Neural cell (in vitro differentiated cells): ENCODE measurements around the gene ZFPM1. TPM values are rescaled to one million over a fixed set of nuclear protein-coding genes. Genes with fewer than 3 reads are reported as not detected.

Source experiments
- H2AFZ ChIP-seq: fragments of 200-600, 300-800 bp; sonication (generic), shearing (Covaris generic); 2 replicates; pipeline ENCODE4 v1.6.0; 2014; ENCODE audit warnings: low read depth, mild to moderate bottlenecking, antibody characterized with exemption, low read length, moderate library complexity
- H3F3A ChIP-seq: fragments of 200-600 bp; shearing (Covaris generic); 2 replicates; pipeline ENCODE4 v1.6.1; 2016; ENCODE audit warnings: mild to moderate bottlenecking, moderate library complexity, mixed read lengths, antibody characterized with exemption, low read length; ENCODE audit not compliant: insufficient read depth, poor library complexity, severe bottlenecking
- H3K27ac ChIP-seq: fragments of 200-600, 300-800 bp; sonication (generic), shearing (Covaris generic); 2 replicates; pipeline ENCODE4 v1.5.1; 2014; ENCODE audit warnings: mild to moderate bottlenecking, low read length, moderate library complexity
- H3K27me3 ChIP-seq: fragments of 300-800, 200-600 bp; sonication (generic), shearing (Covaris generic); 2 replicates; pipeline ENCODE4 v1.6.0; 2014; ENCODE audit warnings: mild to moderate bottlenecking, low read depth, low read length, moderate library complexity; ENCODE audit not compliant: insufficient read depth
- H3K36me3 ChIP-seq: fragments of 300-800, 200-600 bp; sonication (generic), shearing (Covaris generic); 2 replicates; pipeline ENCODE4 v1.5.1; 2014; ENCODE audit warnings: mild to moderate bottlenecking, antibody characterized with exemption, low read length, moderate library complexity; ENCODE audit not compliant: insufficient read depth
- H3K4me2 ChIP-seq: fragments of 300-800, 200-600 bp; sonication (generic), shearing (Covaris generic); 2 replicates; pipeline ENCODE4 v1.6.0; 2014; ENCODE audit warnings: mild to moderate bottlenecking, low read length
- H3K4me3 ChIP-seq: fragments of 300-800, 200-600 bp; sonication (generic), shearing (Covaris generic); 2 replicates; pipeline ENCODE4 v1.5.1; 2014; ENCODE audit warnings: mild to moderate bottlenecking, low read length, moderate library complexity
- H3K79me2 ChIP-seq: fragments of 200-600 bp; shearing (Covaris generic); replicated peaks from 2 replicates; pipeline ENCODE4 v1.6.0; 2014; ENCODE audit warnings: mild to moderate bottlenecking, low read length, moderate library complexity; ENCODE audit not compliant: insufficient read depth
- H3K9ac ChIP-seq: fragments of 300-800, 200-600 bp; sonication (generic), shearing (Covaris generic); 2 replicates; pipeline ENCODE4 v1.6.1; 2016; ENCODE audit warnings: mild to moderate bottlenecking, low read length, mixed read lengths
- H3K9me2 ChIP-seq: fragments of 200-600 bp; shearing (Covaris generic); 2 replicates; pipeline ENCODE4 v1.6.1; 2016; ENCODE audit warnings: mild to moderate bottlenecking, low read length, mixed read lengths; ENCODE audit not compliant: insufficient read depth
- H3K9me3 ChIP-seq: fragments of 200-600, 300-800 bp; sonication (generic), shearing (Covaris generic); 2 replicates; pipeline ENCODE4 v1.6.1; 2016; ENCODE audit warnings: mild to moderate bottlenecking, mixed run types, low read length, moderate library complexity, mixed read lengths
- H4K20me1 ChIP-seq: fragments of 200-600 bp; shearing (Covaris generic); 2 replicates; pipeline ENCODE4 v1.6.1; 2016; ENCODE audit warnings: mild to moderate bottlenecking, mixed run types; ENCODE audit not compliant: insufficient read depth
- CTCF ChIP-seq: fragments of 450-650 bp; IDR thresholded peaks from 2 replicates; pipeline ENCODE4 v1.5.1; 2014; ENCODE audit warnings: antibody characterized with exemption, mild to moderate bottlenecking, moderate library complexity; ENCODE audit not compliant: poor library complexity, severe bottlenecking
- EP300 ChIP-seq: fragments of 450-650 bp; conservative IDR thresholded peaks from 2 replicates; pipeline ENCODE4 v1.6.1; 2014; ENCODE audit warnings: antibody characterized with exemption, mild to moderate bottlenecking, moderate library complexity; ENCODE audit not compliant: poor library complexity, severe bottlenecking
- EZH2 ChIP-seq: fragments of 200-600, 300-800 bp; shearing (Covaris generic), sonication (generic); IDR thresholded peaks from 2 replicates; pipeline ENCODE4 v1.6.1; 2014; ENCODE audit warnings: antibody characterized with exemption, low read length, borderline replicate concordance, mild to moderate bottlenecking; ENCODE audit not compliant: insufficient read depth, poor library complexity, severe bottlenecking
- MXI1 ChIP-seq: fragments of 450-650 bp; conservative IDR thresholded peaks from 2 replicates; pipeline ENCODE4 v1.6.1; 2014; ENCODE audit warnings: antibody characterized with exemption, mild to moderate bottlenecking; ENCODE audit not compliant: poor library complexity, severe bottlenecking
- POLR2AphosphoS5 ChIP-seq: IDR thresholded peaks from 2 replicates; pipeline ENCODE4 v1.6.1; 2012
- RAD21 ChIP-seq: fragments of 450-650 bp; conservative IDR thresholded peaks from 2 replicates; pipeline ENCODE4 v1.6.1; 2014; ENCODE audit warnings: antibody characterized with exemption, mild to moderate bottlenecking, moderate library complexity
- REST ChIP-seq: IDR thresholded peaks from 2 replicates; pipeline ENCODE4 v1.6.1; 2012; ENCODE audit warnings: borderline replicate concordance
- TAF1 ChIP-seq: IDR thresholded peaks from 2 replicates; pipeline ENCODE4 v1.6.1; 2012; ENCODE audit warnings: low read depth
- polyA plus RNA-seq: library from polyadenylated mRNA; depleted of rRNA; stranded (reverse); fragments of >200 nt; gene quantifications from 2 replicates; pipeline ENCODE4 v1.2.3, GENCODE V29; 2014

Gene ZFPM1
- polyA plus RNA-seq, 1 donor from 2014 or later: 0.41 TPM

DNA sequence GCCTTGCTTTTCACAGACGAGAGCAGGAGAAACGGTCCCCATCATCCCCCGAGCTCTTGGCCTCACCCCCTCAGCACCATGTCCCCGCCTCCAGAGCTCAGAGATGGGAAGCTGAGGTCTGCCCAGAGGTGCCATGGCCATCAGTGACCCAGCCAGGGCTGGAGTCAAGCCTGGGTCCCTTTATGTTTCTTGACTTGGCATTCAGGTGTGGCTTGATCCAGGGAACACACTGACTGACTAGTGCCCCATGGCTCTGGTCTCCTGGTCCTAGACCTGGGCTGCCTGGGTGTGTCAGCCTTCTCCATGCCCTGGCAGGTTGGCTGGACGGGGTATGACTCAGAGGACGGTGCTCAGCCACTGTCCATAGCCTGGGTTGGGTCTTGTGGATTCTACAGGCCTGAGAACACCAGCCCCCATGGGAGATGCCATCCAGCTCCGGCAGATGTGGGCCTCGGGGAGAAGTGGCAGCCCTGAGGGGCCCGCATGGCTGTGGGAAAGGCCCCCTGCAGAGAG, 54.2 kb downstream of the ZFPM1 start:
- H2AFZ ChIP-seq: no peak overlapping the region
- no peaks in the 10 kb centered on the region for H3K9me3 ChIP-seq
- H3F3A ChIP-seq: no peaks in the 10 kb centered on the region
- TF ChIP-seq REST (no peak), EP300 (no peak), CTCF (no peak), EZH2 (no peak), RAD21 (no peak), MXI1 (no peak), POLR2AphosphoS5 (no peak), TAF1 (no peak)
- H3K27ac ChIP-seq: no peak overlapping the region
- H4K20me1 ChIP-seq: no peaks in the 10 kb centered on the region
- no peak overlapping the region for H3K4me2 ChIP-seq
- H3K9ac ChIP-seq: no peak overlapping the region
- H3K4me3 ChIP-seq: no peak overlapping the region
- no peaks in the 10 kb centered on the region for H3K9me2 ChIP-seq
- H3K79me2 ChIP-seq: no peaks in the 10 kb centered on the region
- H3K27me3 ChIP-seq: no peaks in the 10 kb centered on the region
- H3K36me3 ChIP-seq: no peaks in the 10 kb centered on the region

- TF ChIP-seq MXI1 (no peak), REST (no peak), EZH2 (no peak), RAD21 (no peak), CTCF (no peak), POLR2AphosphoS5 (no peak), TAF1 (no peak)
- H3K79me2 ChIP-seq: no peaks in the 10 kb centered on the region
- H3K9ac ChIP-seq: no peak overlapping the region
- H3K4me2 ChIP-seq: no peak overlapping the region
- H3K27ac ChIP-seq: no peak overlapping the region
- H3K4me3 ChIP-seq: no peak overlapping the region
- no peaks in the 10 kb centered on the region for H3K9me3 ChIP-seq
- H3K27me3 ChIP-seq: no peaks in the 10 kb centered on the region
- no peaks in the 10 kb centered on the region for H3F3A ChIP-seq
- H4K20me1 ChIP-seq: no peaks in the 10 kb centered on the region
- no peaks in the 10 kb centered on the region for H3K36me3 ChIP-seq
- H3K9me2 ChIP-seq: no peaks in the 10 kb centered on the region
- H2AFZ ChIP-seq: no peak overlapping the region
These were observed 55.3 kb downstream of the ZFPM1 start for GRCh38 chr16:88508376-88508867.
